Stomach (tissue), 8 donors: ENCODE data around the gene FUOM. TPM values are rescaled to one million over a fixed set of nuclear protein-coding genes. Genes with fewer than 3 reads are reported as not detected.

Experiments
- polyA plus RNA-seq, 3 donors: library from polyadenylated mRNA; stranded (reverse); fragments of 200-250 nt; gene quantifications; one replicate each; pipeline ENCODE4 v1.2.3, GENCODE V29; 2013
- small RNA-seq, 4 donors: library from RNA; depleted of rRNA; stranded (forward); fragments of <200 nt; gene quantifications; one replicate each; pipeline ENCODE3, GENCODE V24; 2016
- total RNA-seq, 5 donors: library from RNA; depleted of rRNA; stranded (reverse); fragments of >200 nt; gene quantifications; one replicate each; pipeline versions ENCODE4 v1.1.0 to v1.2.3, GENCODE V29; 2014 to 2016
- donor health status: healthy with polysubstance abuse.
- donor health status: Bipolar disorder and iron deficiency.
- donor health status: healthy.

FUOM gene
- total and polyA plus RNA-seq, 8 donors: 6.4 to 38.3 (median 17.9) TPM; not detected in 2

Small RNA genes lying within 50 kb of the gene (small RNA-seq; reads per million reads assigned to genes)
- gene AL360181.4: 0 reads per million in 4 donors
- gene BANF1P2: 0 reads per million in 4 donors
- gene MIR3944: 0 to 0.83 (median 0.05) reads per million in 4 donors

Other genes with a start within 250 kb of the FUOM start
- 1 to 10 TPM in 2 of 5 donors, under 1 TPM in 2, not detected in 1; 0.55 to 1.7 (median 0.80) TPM for gene KNDC1, start 197.8 kb downstream of the FUOM start, total RNA-seq
- gene KNDC1, start 197.8 kb downstream of the FUOM start, polyA plus RNA-seq: under 1 TPM; 0.05 to 1.00 (median 0.46) TPM
- not detected for gene UTF1, start 127.8 kb downstream of the FUOM start, total RNA-seq
- not detected for gene UTF1, start 127.8 kb downstream of the FUOM start, polyA plus RNA-seq
- gene VENTX, start 120.2 kb downstream of the FUOM start, total RNA-seq: 1 to 10 TPM in 1 of 5 donors, under 1 TPM in 2, not detected in 2; 0.45 to 3.2 (median 0.58) TPM
- gene VENTX, start 120.2 kb downstream of the FUOM start, polyA plus RNA-seq: under 1 TPM; 0.15 to 0.75 (median 0.35) TPM
- gene ADAM8, start 81.2 kb downstream of the FUOM start, total RNA-seq: 10 to 100 TPM in 1 of 5 donors, 1 to 10 TPM in 3, not detected in 1; 3.3 to 50.8 (median 5.0) TPM
- gene ADAM8, start 81.2 kb downstream of the FUOM start, polyA plus RNA-seq: 1 to 10 TPM; 1.8 to 4.4 (median 3.6) TPM
- 100 to 1,000 TPM in 1 of 5 donors, 10 to 100 TPM in 4; 18.3 to 117 (median 41.9) TPM for gene TUBGCP2, start 49.1 kb downstream of the FUOM start, total RNA-seq
- 10 to 100 TPM; 40.3 to 89.8 (median 68.7) TPM for gene TUBGCP2, start 49.1 kb downstream of the FUOM start, polyA plus RNA-seq
- 10 to 100 TPM; 12.7 to 82.1 (median 27.2) TPM for gene ZNF511, start 49.1 kb downstream of the FUOM start, total RNA-seq
- 10 to 100 TPM; 55.8 to 63.4 (median 60.0) TPM for gene ZNF511, start 49.1 kb downstream of the FUOM start, polyA plus RNA-seq
- 1 to 10 TPM in 2 of 5 donors, not detected in 3; 2.0 to 2.6 TPM for gene CALY, start 21.1 kb downstream of the FUOM start, total RNA-seq
- gene CALY, start 21.1 kb downstream of the FUOM start, polyA plus RNA-seq: under 1 TPM in 2 of 3 donors, not detected in 1; 0.44 to 0.78 TPM
- gene PRAP1, start 10.6 kb downstream of the FUOM start, total RNA-seq: 10 to 100 TPM in 1 of 5 donors, 1 to 10 TPM in 1, not detected in 3; 4.8 to 13.9 TPM
- not detected for gene PRAP1, start 10.6 kb downstream of the FUOM start, polyA plus RNA-seq
- 10 to 100 TPM in 4 of 5 donors, 1 to 10 TPM in 1; 5.3 to 81.7 (median 46.8) TPM for gene ECHS1, start 15.3 kb upstream of the FUOM start, total RNA-seq
- gene ECHS1, start 15.3 kb upstream of the FUOM start, polyA plus RNA-seq: 100 to 1,000 TPM in 2 of 3 donors, 10 to 100 TPM in 1; 99.6 to 103 (median 103) TPM
- gene PAOX, start 21.2 kb upstream of the FUOM start, total RNA-seq: 10 to 100 TPM in 4 of 5 donors, 1 to 10 TPM in 1; 3.3 to 40.0 (median 12.9) TPM
- 10 to 100 TPM in 1 of 3 donors, 1 to 10 TPM in 2; 4.7 to 10.3 (median 6.8) TPM for gene PAOX, start 21.2 kb upstream of the FUOM start, polyA plus RNA-seq
- gene MTG1, start 36.1 kb upstream of the FUOM start, total RNA-seq: 100 to 1,000 TPM in 3 of 5 donors, 10 to 100 TPM in 2; 36.7 to 177 (median 133) TPM
- gene MTG1, start 36.1 kb upstream of the FUOM start, polyA plus RNA-seq: 10 to 100 TPM; 38.8 to 52.9 (median 41.3) TPM
- not detected for gene SPRN, start 66.6 kb upstream of the FUOM start, total RNA-seq
- gene SPRN, start 66.6 kb upstream of the FUOM start, polyA plus RNA-seq: 1 to 10 TPM in 1 of 3 donors, under 1 TPM in 1, not detected in 1; 0.18 to 5.2 TPM
- 1 to 10 TPM in 4 of 5 donors, under 1 TPM in 1; 0.89 to 9.3 (median 8.1) TPM for gene SCART1, start 95.9 kb upstream of the FUOM start, total RNA-seq
- under 1 TPM in 2 of 3 donors, not detected in 1; 0.43 to 0.44 TPM for gene SCART1, start 95.9 kb upstream of the FUOM start, polyA plus RNA-seq
- gene CYP2E1, start 169.3 kb upstream of the FUOM start, total RNA-seq: 10 to 100 TPM in 2 of 5 donors, 1 to 10 TPM in 2, not detected in 1; 1.7 to 19.9 (median 11.6) TPM
- 1 to 10 TPM; 4.0 to 5.0 (median 4.6) TPM for gene CYP2E1, start 169.3 kb upstream of the FUOM start, polyA plus RNA-seq
- gene SYCE1, start 207.6 kb upstream of the FUOM start, total RNA-seq: not detected
- gene SYCE1, start 207.6 kb upstream of the FUOM start, polyA plus RNA-seq: 1 to 10 TPM in 1 of 3 donors, under 1 TPM in 2; 0.45 to 1.7 (median 0.50) TPM